SK-N-SH (cell line): ENCODE data around the gene HTR2C. TPM values are rescaled to one million over a fixed set of nuclear protein-coding genes. Genes with fewer than 3 reads are reported as not detected.

Experiments used
- CTCF ChIA-PET: fragments of 300-600, 350-600 bp; formaldehyde crosslinking; extraction: SDS; loops from one replicate; lab custom pipeline; 2021; lab: Yijun Ruan, JAX
- POLR2A ChIA-PET: fragments of 350-600 bp; sonication (Branson Sonifier 250); formaldehyde crosslinking; extraction: SDS; loops from one replicate; lab custom pipeline; 2020; ENCODE audit warnings: antibody characterized with exemption, inconsistent platforms; lab: Yijun Ruan, JAX
- DNase-seq: peaks from one replicate; pipeline ENCODE4 v3.0.0; 2012
- H2AFZ ChIP-seq: fragments of 200-600 bp; sonication (generic); 2 replicates; pipeline ENCODE4 v1.8.1; 2016; ENCODE audit warnings: antibody characterized with exemption, mild to moderate bottlenecking, low read depth
- H3F3A ChIP-seq: fragments of 200-600 bp; sonication (generic); replicated peaks from 2 replicates; pipeline ENCODE3; 2016; ENCODE audit warnings: antibody characterized with exemption, mild to moderate bottlenecking; ENCODE audit not compliant: insufficient read depth
- H3K27ac ChIP-seq, 2 experiments: fragments of 200-500 bp in 1 of 2; fragments of 200-600 bp in 1 of 2; sonication (Bioruptor generic) in 1 of 2; sonication (generic), shearing (Covaris generic) in 1 of 2; 2 replicates each; pipeline versions ENCODE4 v1.5.1 to v1.6.1; 2014 to 2016; ENCODE audit warnings: low read depth in 2 of 2, inconsistent platforms in 1 of 2, low read length in 1 of 2, mild to moderate bottlenecking in 1 of 2, mixed read lengths in 1 of 2
- H3K27me3 ChIP-seq: fragments of 200-600 bp; sonication (generic), shearing (Covaris generic); 2 replicates; pipeline ENCODE4 v1.6.1; 2016; ENCODE audit warnings: mixed run types; ENCODE audit not compliant: insufficient read depth
- H3K36me3 ChIP-seq, 2 experiments: fragments of 200-500 bp in 1 of 2; fragments of 200-600 bp in 1 of 2; sonication (Bioruptor generic) in 1 of 2; sonication (generic) in 1 of 2; replicated peaks in 1 of 2; 2 replicates each; pipeline versions ENCODE3 to v1.5.1; 2014 to 2016; ENCODE audit warnings: low read length in 1 of 2, mild to moderate bottlenecking in 1 of 2; ENCODE audit not compliant: insufficient read depth in 2 of 2, control insufficient read depth in 1 of 2
- H3K4me1 ChIP-seq, 2 experiments: fragments of 200-500 bp in 1 of 2; fragments of 200-600 bp in 1 of 2; sonication (Bioruptor generic) in 1 of 2; sonication (generic), shearing (Covaris generic) in 1 of 2; 2 replicates each; pipeline versions ENCODE4 v1.5.1 to v1.6.1; 2014 to 2016; ENCODE audit warnings: low read depth in 1 of 2, low read length in 1 of 2, mixed run types in 1 of 2; ENCODE audit not compliant: insufficient read depth in 2 of 2, control insufficient read depth in 1 of 2
- H3K4me2 ChIP-seq: fragments of 200-600 bp; sonication (generic), shearing (Covaris generic); 2 replicates; pipeline ENCODE4 v1.6.1; 2017; ENCODE audit warnings: mixed run types
- H3K4me3 ChIP-seq, 2 experiments: fragments of 200-500 bp in 1 of 2; fragments of 200-600 bp in 1 of 2; sonication (Bioruptor generic) in 1 of 2; sonication (generic), shearing (Covaris generic) in 1 of 2; 2 replicates each; pipeline versions ENCODE4 v1.5.1 to v1.8.1; 2014 to 2016; ENCODE audit warnings: low read depth in 2 of 2, inconsistent platforms in 1 of 2, low read length in 1 of 2, mild to moderate bottlenecking in 1 of 2, mixed read lengths in 1 of 2, moderate library complexity in 1 of 2
- H3K79me2 ChIP-seq: fragments of 200-600 bp; sonication (generic); 2 replicates; pipeline ENCODE4 v1.8.1; 2017; ENCODE audit warnings: mild to moderate bottlenecking; ENCODE audit not compliant: insufficient read depth
- H3K9ac ChIP-seq: fragments of 200-600 bp; sonication (generic); 2 replicates; pipeline ENCODE4 v1.6.1; 2017; ENCODE audit warnings: mixed run types
- H3K9me2 ChIP-seq: fragments of 200-600 bp; sonication (generic); 2 replicates; pipeline ENCODE4 v1.6.1; 2017; ENCODE audit warnings: mixed run types
- H3K9me3 ChIP-seq: fragments of 200-600 bp; sonication (generic); 2 replicates; pipeline ENCODE4 v1.6.1; 2017; ENCODE audit warnings: mixed run types, mild to moderate bottlenecking, moderate library complexity
- H4K20me1 ChIP-seq: fragments of 200-600 bp; sonication (generic); 2 replicates; pipeline ENCODE4 v1.6.1; 2017; ENCODE audit warnings: mild to moderate bottlenecking, mixed run types; ENCODE audit not compliant: insufficient read depth
- EP300 ChIP-seq, 2 experiments: IDR thresholded peaks; 2 replicates each; pipeline versions ENCODE4 v1.4.0 to v1.6.1; 2012; ENCODE audit warnings: borderline replicate concordance in 1 of 2, low read depth in 1 of 2, low read length in 1 of 2
- EZH2phosphoT487 ChIP-seq: fragments of 200-600 bp; sonication (generic); IDR thresholded peaks from 2 replicates; pipeline ENCODE4 v1.6.1; 2017; ENCODE audit warnings: low read depth, mixed run types, mild to moderate bottlenecking, antibody characterized with exemption, moderate library complexity, borderline replicate concordance
- FOSL2 ChIP-seq: IDR thresholded peaks from 2 replicates; pipeline ENCODE4 v1.4.0; 2012; ENCODE audit warnings: low read depth, mild to moderate bottlenecking, moderate library complexity, borderline replicate concordance
- FOXJ3 ChIP-seq: sonication (generic); formaldehyde crosslinking; IDR thresholded peaks from 2 replicates; pipeline ENCODE4 v1.5.1; 2020; ENCODE audit warnings: mild to moderate bottlenecking, missing genetic modification reagents
- GATA2 ChIP-seq: sonication (generic); formaldehyde crosslinking; IDR thresholded peaks from 2 replicates; pipeline ENCODE4 v1.5.0; 2020; ENCODE audit warnings: mild to moderate bottlenecking, missing genetic modification reagents
- JUND ChIP-seq: IDR thresholded peaks from 2 replicates; pipeline ENCODE4 v1.4.0; 2012
- MEF2A ChIP-seq: IDR thresholded peaks from 2 replicates; pipeline ENCODE4 v1.4.0; 2012; ENCODE audit warnings: low read depth, borderline replicate concordance
- RAD21 ChIP-seq: IDR thresholded peaks from 2 replicates; pipeline ENCODE4 v1.6.1; 2012; ENCODE audit warnings: mild to moderate bottlenecking, low read length
- RCOR1 ChIP-seq: fragments of 150-350 bp; IDR thresholded peaks from 2 replicates; pipeline ENCODE4 v1.6.1; 2017; ENCODE audit warnings: antibody characterized with exemption, low read length
- TAF1 ChIP-seq: IDR thresholded peaks from 2 replicates; pipeline ENCODE4 v1.6.1; 2012; ENCODE audit warnings: low read depth, mild to moderate bottlenecking, low read length, moderate library complexity, borderline replicate concordance
- WGBS: methylation state at CpG from one replicate; pipeline ENCODE4 v1.1.6; 2017; ENCODE audit warnings: low lambda C conversion rate; 5-methylcytosine and 5-hydroxymethylcytosine counted together
- polyA plus RNA-seq, 3 experiments: library from polyadenylated mRNA; depleted of rRNA; stranded (reverse); fragments of >200 nt; gene quantifications; 2 replicates each; pipeline ENCODE4 v1.2.3, GENCODE V29; 2012
- TF ChIP-seq, protein P1 (sequence below): IDR thresholded peaks from 2 replicates; pipeline ENCODE4 v1.4.0; 2012; ENCODE audit warnings: low read depth, borderline replicate concordance
- TF ChIP-seq, protein P2 (sequence below): IDR thresholded peaks from 2 replicates; pipeline ENCODE4 v1.6.1; 2012; ENCODE audit warnings: mild to moderate bottlenecking, low read depth, low read length, moderate library complexity
- TF ChIP-seq, protein P3 (sequence below): IDR thresholded peaks from 2 replicates; pipeline ENCODE4; 2012
- TF ChIP-seq, protein P4 (sequence below): fragments of 150-350 bp; IDR thresholded peaks from 2 replicates; pipeline ENCODE4 v1.6.1; 2016; ENCODE audit warnings: mild to moderate bottlenecking, low read depth, low read length
- TF ChIP-seq, protein P5 (sequence below): IDR thresholded peaks from 2 replicates; pipeline ENCODE4 v1.4.0; 2012; ENCODE audit warnings: low read depth

HTR2C gene
- polyA plus RNA-seq, 1 of the 3 experiments (the other 2 are of a cell fraction), result 0.02 TPM

DNA sequence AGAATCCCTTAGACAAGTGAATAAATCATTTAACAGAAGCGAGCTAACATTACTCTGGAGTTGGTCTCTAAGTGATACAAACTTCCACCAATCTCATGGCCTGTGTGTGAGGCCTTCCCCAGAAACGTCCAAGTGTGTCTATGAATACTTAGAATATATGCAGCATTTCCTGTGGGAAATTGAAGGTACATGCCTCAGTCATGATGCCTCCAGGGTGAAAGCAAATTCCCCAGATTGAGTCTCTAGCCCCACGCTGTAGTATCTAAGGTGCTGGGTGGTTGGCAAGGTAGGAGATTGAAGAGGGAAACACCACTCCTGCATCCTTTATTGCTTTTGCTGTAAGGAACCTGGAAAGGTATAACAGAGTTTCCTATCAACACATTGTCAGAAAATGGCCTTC is 319.7 kb downstream of the HTR2C start:
- no peaks in the 10 kb centered on the region for H3F3A ChIP-seq
- 23% methylated on average over 3 of the region's 3 CpGs for WGBS
- no peak overlapping the region for H3K9ac ChIP-seq
- H3K9me3 ChIP-seq, result no peaks in the 10 kb centered on the region
- H3K36me3 ChIP-seq, result no peaks in the 10 kb centered on the region
- TF ChIP-seq TAF1 (no peak), FOSL2 (no peak), FOXJ3 (CRISPR knock-in tag) (no peak), RCOR1 (no peak), EZH2phosphoT487 (no peak), GATA2 (CRISPR knock-in tag) (no peak), MEF2A (no peak), RAD21 (no peak), EP300 (IDR thresholded peaks at IDR 0.05; ENCODE audit: borderline replicate concordance in 1 of 2, low read depth in 1 of 2, low read length in 1 of 2) (no peak), JUND (no peak)
- TF ChIP-seq, protein P1, sequence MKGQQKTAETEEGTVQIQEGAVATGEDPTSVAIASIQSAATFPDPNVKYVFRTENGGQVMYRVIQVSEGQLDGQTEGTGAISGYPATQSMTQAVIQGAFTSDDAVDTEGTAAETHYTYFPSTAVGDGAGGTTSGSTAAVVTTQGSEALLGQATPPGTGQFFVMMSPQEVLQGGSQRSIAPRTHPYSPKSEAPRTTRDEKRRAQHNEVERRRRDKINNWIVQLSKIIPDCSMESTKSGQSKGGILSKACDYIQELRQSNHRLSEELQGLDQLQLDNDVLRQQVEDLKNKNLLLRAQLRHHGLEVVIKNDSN, result no peak
- TF ChIP-seq, protein P2, sequence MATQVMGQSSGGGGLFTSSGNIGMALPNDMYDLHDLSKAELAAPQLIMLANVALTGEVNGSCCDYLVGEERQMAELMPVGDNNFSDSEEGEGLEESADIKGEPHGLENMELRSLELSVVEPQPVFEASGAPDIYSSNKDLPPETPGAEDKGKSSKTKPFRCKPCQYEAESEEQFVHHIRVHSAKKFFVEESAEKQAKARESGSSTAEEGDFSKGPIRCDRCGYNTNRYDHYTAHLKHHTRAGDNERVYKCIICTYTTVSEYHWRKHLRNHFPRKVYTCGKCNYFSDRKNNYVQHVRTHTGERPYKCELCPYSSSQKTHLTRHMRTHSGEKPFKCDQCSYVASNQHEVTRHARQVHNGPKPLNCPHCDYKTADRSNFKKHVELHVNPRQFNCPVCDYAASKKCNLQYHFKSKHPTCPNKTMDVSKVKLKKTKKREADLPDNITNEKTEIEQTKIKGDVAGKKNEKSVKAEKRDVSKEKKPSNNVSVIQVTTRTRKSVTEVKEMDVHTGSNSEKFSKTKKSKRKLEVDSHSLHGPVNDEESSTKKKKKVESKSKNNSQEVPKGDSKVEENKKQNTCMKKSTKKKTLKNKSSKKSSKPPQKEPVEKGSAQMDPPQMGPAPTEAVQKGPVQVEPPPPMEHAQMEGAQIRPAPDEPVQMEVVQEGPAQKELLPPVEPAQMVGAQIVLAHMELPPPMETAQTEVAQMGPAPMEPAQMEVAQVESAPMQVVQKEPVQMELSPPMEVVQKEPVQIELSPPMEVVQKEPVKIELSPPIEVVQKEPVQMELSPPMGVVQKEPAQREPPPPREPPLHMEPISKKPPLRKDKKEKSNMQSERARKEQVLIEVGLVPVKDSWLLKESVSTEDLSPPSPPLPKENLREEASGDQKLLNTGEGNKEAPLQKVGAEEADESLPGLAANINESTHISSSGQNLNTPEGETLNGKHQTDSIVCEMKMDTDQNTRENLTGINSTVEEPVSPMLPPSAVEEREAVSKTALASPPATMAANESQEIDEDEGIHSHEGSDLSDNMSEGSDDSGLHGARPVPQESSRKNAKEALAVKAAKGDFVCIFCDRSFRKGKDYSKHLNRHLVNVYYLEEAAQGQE, result no peak
- TF ChIP-seq, protein P3, sequence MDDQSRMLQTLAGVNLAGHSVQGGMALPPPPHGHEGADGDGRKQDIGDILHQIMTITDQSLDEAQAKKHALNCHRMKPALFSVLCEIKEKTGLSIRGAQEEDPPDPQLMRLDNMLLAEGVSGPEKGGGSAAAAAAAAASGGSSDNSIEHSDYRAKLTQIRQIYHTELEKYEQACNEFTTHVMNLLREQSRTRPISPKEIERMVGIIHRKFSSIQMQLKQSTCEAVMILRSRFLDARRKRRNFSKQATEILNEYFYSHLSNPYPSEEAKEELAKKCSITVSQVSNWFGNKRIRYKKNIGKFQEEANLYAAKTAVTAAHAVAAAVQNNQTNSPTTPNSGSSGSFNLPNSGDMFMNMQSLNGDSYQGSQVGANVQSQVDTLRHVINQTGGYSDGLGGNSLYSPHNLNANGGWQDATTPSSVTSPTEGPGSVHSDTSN, result no peak
- TF ChIP-seq, protein P4, sequence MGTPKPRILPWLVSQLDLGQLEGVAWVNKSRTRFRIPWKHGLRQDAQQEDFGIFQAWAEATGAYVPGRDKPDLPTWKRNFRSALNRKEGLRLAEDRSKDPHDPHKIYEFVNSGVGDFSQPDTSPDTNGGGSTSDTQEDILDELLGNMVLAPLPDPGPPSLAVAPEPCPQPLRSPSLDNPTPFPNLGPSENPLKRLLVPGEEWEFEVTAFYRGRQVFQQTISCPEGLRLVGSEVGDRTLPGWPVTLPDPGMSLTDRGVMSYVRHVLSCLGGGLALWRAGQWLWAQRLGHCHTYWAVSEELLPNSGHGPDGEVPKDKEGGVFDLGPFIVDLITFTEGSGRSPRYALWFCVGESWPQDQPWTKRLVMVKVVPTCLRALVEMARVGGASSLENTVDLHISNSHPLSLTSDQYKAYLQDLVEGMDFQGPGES, result no peak
- TF ChIP-seq, protein P5, sequence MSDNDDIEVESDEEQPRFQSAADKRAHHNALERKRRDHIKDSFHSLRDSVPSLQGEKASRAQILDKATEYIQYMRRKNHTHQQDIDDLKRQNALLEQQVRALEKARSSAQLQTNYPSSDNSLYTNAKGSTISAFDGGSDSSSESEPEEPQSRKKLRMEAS, result no peak
- TF ChIP-seq, all 33 proteins: peak for 0
- Histone ChIP-seq H3K4me3 (no peak overlapping the region), H3K79me2 (no peaks in the 10 kb centered on the region; the same call in 1 of the 2 replicates), H3K4me1 (no peaks in the 10 kb centered on the region), H3K9me2 (no peaks in the 10 kb centered on the region), H3K27me3 (no peaks in the 10 kb centered on the region), H3K27ac (no peak overlapping the region), H3K4me2 (no peak overlapping the region), H2AFZ (no peak overlapping the region), H4K20me1 (no peaks in the 10 kb centered on the region)
- ChIA-PET POLR2A (no interaction called here), CTCF (no interaction called here)
- DNase-seq, result no peak
